Right lobe of liver (tissue), 6 donors: ENCODE data around the gene CES5A. TPM values are rescaled to one million over a fixed set of nuclear protein-coding genes. Genes with fewer than 3 reads are reported as not detected.

ENCODE experiments used
- ATAC-seq, 4 donors: fragments of 200-7000 bp; cut with Tn5 transposase; one replicate each; pipeline ENCODE4 v1.9.1; 2020; ENCODE audit warnings: mild to moderate bottlenecking in 4 of 4, moderate library complexity in 4 of 4
- DNase-seq, 3 donors: peaks; one replicate each; pipeline ENCODE4 v3.0.0-alpha.2; 2020
- H3K27ac ChIP-seq, 3 donors: fragments of 200-600 bp; one replicate each; pipeline ENCODE4 v1.8.0; 2022
- H3K27me3 ChIP-seq, 2 donors: fragments of 200-600 bp; one replicate each; pipeline ENCODE4 v1.8.0; 2022
- H3K36me3 ChIP-seq, 4 donors: fragments of 200-600 bp; sonication (generic) in 1 of 4; one replicate each; pipeline versions ENCODE4 v1.5.1 to v1.8.0; 2017 to 2022; ENCODE audit warnings: control low read depth in 1 of 4
- H3K4me1 ChIP-seq, 4 donors: fragments of 200-600 bp; sonication (generic) in 1 of 4; one replicate each; pipeline versions ENCODE4 v1.5.1 to v1.8.0; 2017 to 2022; ENCODE audit warnings: control low read depth in 1 of 4
- H3K4me3 ChIP-seq, 3 donors: fragments of 200-600 bp; one replicate each; pipeline ENCODE4 v1.8.0; 2022
- H3K9me3 ChIP-seq, 4 donors: fragments of 200-600 bp; sonication (generic) in 1 of 4; one replicate each; pipeline versions ENCODE4 v1.5.1 to v1.8.0; 2017 to 2022; ENCODE audit warnings: control low read depth in 1 of 4
- CTCF ChIP-seq, 4 donors: fragments of 200-600 bp in 3 of 4; fragments of 450-650 bp in 1 of 4; IDR thresholded peaks; one replicate each; pipeline versions ENCODE4 v1.5.1 to v1.8.0; 2016 to 2022; ENCODE audit warnings: antibody characterized with exemption in 4 of 4, mild to moderate bottlenecking in 2 of 4
- POLR2A ChIP-seq: fragments of 450-650 bp; IDR thresholded peaks from one replicate; pipeline ENCODE4 v1.6.1; 2017; ENCODE audit warnings: antibody characterized with exemption, mild to moderate bottlenecking
- WGBS: methylation state at CpG from one replicate; pipeline ENCODE4 v1.1.6; 2018; ENCODE audit warnings: low coverage, low lambda C conversion rate; ENCODE audit not compliant: insufficient coverage; ENCODE audit errors: missing lambda C conversion rate; 5-methylcytosine and 5-hydroxymethylcytosine counted together
- intact Hi-C, 2 donors: fragments of 100-400 bp; cut with DNase I; formaldehyde crosslinking; loops; one replicate each; pipeline versions ENCODE4 v1.11.2 to v1.14.1; 2022
- total RNA-seq, 6 experiments: library from RNA; depleted of rRNA in 2 of 6; stranded (reverse); fragments of >200 nt in 2 of 6; fragmentation: NEBNext Ultra II Directional in 3 of 6; extraction: Animal tissue kit (Norgen Biotek cat#: 25700) in 3 of 6; gene quantifications; one replicate each; pipeline versions ENCODE4 v1.1.0 to v1.2.4, GENCODE V29; 2016 to 2023
- donor health status: DM: no; HTN: yes; CAD: no.
- donor health status: DM: no; HTN: no; CAD: no.
- donor health status: DM: no; HTN: no; CAD: no.
- donor health status: DM: no; HTN: yes; CAD: no.
- donor health status: DM: no; HTN: yes; CAD: no.

The CES5A gene
- total RNA-seq, 6 experiments from 2014 or later = 1.2 to 5.2 (median 2.8) TPM

DNA sequence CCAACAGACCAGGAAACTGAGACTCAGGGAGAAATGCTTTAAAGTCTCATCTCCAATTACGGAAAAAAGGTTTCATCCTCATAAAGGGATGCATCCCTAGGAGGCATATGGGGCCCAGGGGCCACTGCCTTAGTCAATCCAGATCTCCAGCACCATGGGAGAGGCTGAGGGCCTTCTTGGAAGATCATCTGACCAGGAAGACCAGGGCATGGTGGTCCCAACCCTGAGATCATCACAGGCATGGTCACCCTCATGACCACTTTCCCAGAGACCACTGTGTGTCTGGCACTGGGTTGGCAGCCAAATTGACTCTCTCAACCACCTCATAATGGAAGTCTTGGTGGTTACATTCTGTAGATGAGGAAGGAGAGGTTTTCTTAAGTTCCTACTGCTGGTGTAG is 23.4 kb upstream of the CES5A start:
- TF ChIP-seq POLR2A (no peak), CTCF (IDR thresholded peaks at IDR 0.05) (no peak)

GRCh38 chr16:55892821-55893220 is 17.6 kb upstream of the CES5A start:
- H3K36me3 ChIP-seq = no peaks in the 10 kb centered on the region
- no peaks in the 10 kb centered on the region for H3K9me3 ChIP-seq
- ATAC-seq = peak; percentile 56 to 75 (median 68)
- no peaks in the 10 kb centered on the region for H3K4me1 ChIP-seq
- intact Hi-C loops = no loop called here
- no peak for DNase-seq
- no peaks in the 10 kb centered on the region for H3K27me3 ChIP-seq
- H3K4me3 ChIP-seq = no peak overlapping the region
- TF ChIP-seq POLR2A (no peak), CTCF (IDR thresholded peaks at IDR 0.05) (no peak)
- no peak overlapping the region for H3K27ac ChIP-seq
- WGBS = 35% methylated on average over 2 of the region's 2 CpGs

More for the DNA sequence above, 23.4 kb upstream of the CES5A start:
- Histone ChIP-seq H3K4me3 (no peak overlapping the region), H3K9me3 (no peaks in the 10 kb centered on the region), H3K27me3 (no peaks in the 10 kb centered on the region), H3K36me3 (no peaks in the 10 kb centered on the region), H3K27ac (no peak overlapping the region), H3K4me1 (no peaks in the 10 kb centered on the region)
- intact Hi-C loops = no loop called here
- DNase-seq (no peak), ATAC-seq (no peak)
- WGBS = 55% methylated on average over 1 of the region's 1 CpG

GRCh38 chr16:55889518-55889917 is 14.3 kb upstream of the CES5A start:
- DNase-seq (no peak), ATAC-seq (no peak)
- Histone ChIP-seq H3K36me3 (no peaks in the 10 kb centered on the region), H3K4me1 (no peaks in the 10 kb centered on the region), H3K27me3 (no peaks in the 10 kb centered on the region), H3K9me3 (no peaks in the 10 kb centered on the region), H3K27ac (no peak overlapping the region), H3K4me3 (no peak overlapping the region)
- TF ChIP-seq CTCF (IDR thresholded peaks at IDR 0.05) (no peak), POLR2A (no peak)
- intact Hi-C loops = no loop called here
- 77% methylated on average over 2 of the region's 2 CpGs for WGBS

DNA sequence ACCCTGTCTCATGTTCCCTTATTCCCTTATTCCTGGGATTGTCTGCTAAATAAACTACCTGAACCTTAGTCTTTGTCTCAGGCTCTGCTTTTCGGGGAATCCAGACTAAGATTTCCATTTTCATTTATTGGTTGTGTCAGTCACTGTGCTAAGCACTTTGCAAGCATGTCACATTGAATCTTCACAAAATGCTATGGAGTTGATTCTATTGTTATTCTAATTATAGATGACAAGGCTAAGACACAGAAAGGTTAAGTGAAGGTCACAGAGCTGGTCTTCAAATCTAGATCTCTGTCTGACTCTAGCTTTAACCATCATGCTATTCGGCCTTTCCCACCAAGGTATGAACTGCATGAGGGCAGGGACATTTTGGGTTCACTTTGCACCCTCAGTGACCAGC is 13.4 kb upstream of the CES5A start:
- no peak for ATAC-seq
- no peaks in the 10 kb centered on the region for H3K4me1 ChIP-seq
- H3K4me3 ChIP-seq = no peak overlapping the region
- 83% methylated on average over 2 of the region's 2 CpGs for WGBS
- H3K27me3 ChIP-seq = no peaks in the 10 kb centered on the region
- TF ChIP-seq POLR2A (no peak), CTCF (IDR thresholded peaks at IDR 0.05) (no peak)
- H3K27ac ChIP-seq = no peak overlapping the region
- no peaks in the 10 kb centered on the region for H3K36me3 ChIP-seq
- DNase-seq = no peak
- no peaks in the 10 kb centered on the region for H3K9me3 ChIP-seq
- intact Hi-C loops = no loop called here

DNA sequence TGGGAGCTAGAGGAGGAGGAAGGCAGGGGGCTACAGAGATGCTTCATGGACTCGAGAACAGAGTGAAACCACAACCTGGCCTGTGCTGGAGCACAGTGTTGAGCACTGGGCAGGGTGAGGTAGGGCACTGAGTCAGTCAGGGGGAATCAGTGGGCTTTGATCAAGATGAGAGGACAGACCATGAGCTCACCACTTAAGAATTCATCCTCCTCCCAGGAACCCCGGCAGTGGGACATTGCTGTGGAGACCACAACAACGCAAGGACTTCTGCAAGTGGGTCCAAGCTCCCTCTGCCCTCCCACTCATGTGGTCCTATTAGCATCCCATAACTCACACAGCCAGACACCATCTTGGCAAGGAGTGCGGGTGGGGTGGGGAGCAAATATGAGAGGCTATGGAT is 1.7 kb upstream of the CES5A start:
- intact Hi-C loops = no loop called here

More for the DNA sequence above, 1.7 kb upstream of the CES5A start:
- no peaks in the 10 kb centered on the region for H3K36me3 ChIP-seq
- H3K27ac ChIP-seq = no peak overlapping the region
- no peaks in the 10 kb centered on the region for H3K27me3 ChIP-seq
- H3K9me3 ChIP-seq = no peaks in the 10 kb centered on the region
- no peak for TF ChIP-seq POLR2A
- no peak for TF ChIP-seq CTCF (IDR thresholded peaks at IDR 0.05)
- no peak overlapping the region for H3K4me3 ChIP-seq
- no peak for DNase-seq
- peaks cover 0 to 6% (median 2%) of the 10 kb centered on the region in 4 donors for H3K4me1 ChIP-seq
- ATAC-seq = no peak
- WGBS = 60% methylated on average over 3 of the region's 4 CpGs
